Gastrocnemius medialis (tissue), 4 donors: Measurements from ENCODE around the gene FBXO33.

Source experiments
- POLR2A ChIP-seq, 2 donors: fragments of 450-650 bp; IDR thresholded peaks; one replicate each; pipeline ENCODE4 v1.6.1; 2017; ENCODE audit warnings: antibody characterized with exemption in 2 of 2, mild to moderate bottlenecking in 2 of 2, moderate library complexity in 2 of 2
- TF ChIP-seq, protein P1 (sequence below), 5 experiments: fragments of 450-650 bp in 3 of 5; fragments of 200-600 bp in 2 of 5; sonication (generic) in 2 of 5; IDR thresholded peaks in 4 of 5; conservative IDR thresholded peaks in 1 of 5; 1 replicate in 4 of 5; 2 replicates in 1 of 5; pipeline ENCODE4 v1.5.1; 2016 to 2019; ENCODE audit warnings: antibody characterized with exemption in 5 of 5, mild to moderate bottlenecking in 3 of 5, moderate library complexity in 3 of 5

DNA sequence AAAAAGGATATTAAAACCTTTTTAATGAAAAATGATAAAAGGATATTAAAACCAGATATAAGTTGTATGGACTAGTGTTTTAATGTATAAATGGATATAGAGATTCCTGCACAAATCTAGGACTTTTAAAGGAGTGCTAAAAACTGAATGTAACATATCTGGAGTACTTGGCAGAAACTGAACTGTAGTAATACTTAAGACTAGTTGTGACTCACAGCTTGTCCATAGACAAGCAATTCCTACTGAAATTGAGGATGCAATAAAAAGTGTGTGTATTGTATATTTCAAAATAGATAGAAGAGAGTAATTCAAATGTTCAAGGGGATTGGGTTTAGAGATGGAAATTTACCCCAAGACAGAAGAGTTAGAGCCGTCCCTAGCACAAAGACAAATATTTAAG is 59.6 kb downstream of the FBXO33 start:
- no peak for TF ChIP-seq POLR2A (IDR thresholded peaks at IDR 0.05)
- TF ChIP-seq, protein P1, sequence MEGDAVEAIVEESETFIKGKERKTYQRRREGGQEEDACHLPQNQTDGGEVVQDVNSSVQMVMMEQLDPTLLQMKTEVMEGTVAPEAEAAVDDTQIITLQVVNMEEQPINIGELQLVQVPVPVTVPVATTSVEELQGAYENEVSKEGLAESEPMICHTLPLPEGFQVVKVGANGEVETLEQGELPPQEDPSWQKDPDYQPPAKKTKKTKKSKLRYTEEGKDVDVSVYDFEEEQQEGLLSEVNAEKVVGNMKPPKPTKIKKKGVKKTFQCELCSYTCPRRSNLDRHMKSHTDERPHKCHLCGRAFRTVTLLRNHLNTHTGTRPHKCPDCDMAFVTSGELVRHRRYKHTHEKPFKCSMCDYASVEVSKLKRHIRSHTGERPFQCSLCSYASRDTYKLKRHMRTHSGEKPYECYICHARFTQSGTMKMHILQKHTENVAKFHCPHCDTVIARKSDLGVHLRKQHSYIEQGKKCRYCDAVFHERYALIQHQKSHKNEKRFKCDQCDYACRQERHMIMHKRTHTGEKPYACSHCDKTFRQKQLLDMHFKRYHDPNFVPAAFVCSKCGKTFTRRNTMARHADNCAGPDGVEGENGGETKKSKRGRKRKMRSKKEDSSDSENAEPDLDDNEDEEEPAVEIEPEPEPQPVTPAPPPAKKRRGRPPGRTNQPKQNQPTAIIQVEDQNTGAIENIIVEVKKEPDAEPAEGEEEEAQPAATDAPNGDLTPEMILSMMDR (IDR thresholded peaks at IDR 0.05 in 4 of 5, conservative IDR thresholded peaks at IDR 0.05 in 1 of 5), result no peak
